Trophoblast cell (in vitro differentiated cells and primary cell): ENCODE data around the gene GJB1.

ENCODE experiments used
- DNase-seq, 2 donors: peaks; one replicate each; pipeline ENCODE4 v3.0.0-alpha.2; 2016
- H2AFZ ChIP-seq: 2 replicates; pipeline ENCODE4 v1.6.1; 2013; ENCODE audit warnings: low read length, moderate library complexity, mild to moderate bottlenecking; ENCODE audit not compliant: insufficient read depth, poor library complexity
- H2AK5ac ChIP-seq: 2 replicates; pipeline ENCODE4 v1.6.1; 2013; ENCODE audit warnings: mild to moderate bottlenecking, low read length
- H2BK120ac ChIP-seq: 2 replicates; pipeline ENCODE4 v1.6.1; 2013; ENCODE audit warnings: low read length, mild to moderate bottlenecking, moderate library complexity; ENCODE audit not compliant: insufficient read depth, poor library complexity
- H2BK12ac ChIP-seq: 2 replicates; pipeline ENCODE4 v1.6.1; 2013; ENCODE audit warnings: mild to moderate bottlenecking, low read length, moderate library complexity
- H2BK5ac ChIP-seq: 2 replicates; pipeline ENCODE4 v1.6.1; 2013; ENCODE audit warnings: low read length, low read depth, moderate library complexity, mild to moderate bottlenecking; ENCODE audit not compliant: poor library complexity
- H3K14ac ChIP-seq: 2 replicates; pipeline ENCODE4 v1.6.1; 2013; ENCODE audit warnings: mild to moderate bottlenecking, low read length
- H3K18ac ChIP-seq: 2 replicates; pipeline ENCODE4 v1.6.1; 2013; ENCODE audit warnings: mild to moderate bottlenecking, low read length
- H3K23ac ChIP-seq: 2 replicates; pipeline ENCODE4 v1.6.1; 2013; ENCODE audit warnings: low read length
- H3K27ac ChIP-seq: 2 replicates; pipeline ENCODE4 v1.5.1; 2013; ENCODE audit warnings: low read depth, mild to moderate bottlenecking, inconsistent platforms, low read length, moderate library complexity
- H3K27me3 ChIP-seq: 2 replicates; pipeline ENCODE4 v1.6.1; 2013; ENCODE audit warnings: inconsistent platforms, mild to moderate bottlenecking, low read length, moderate library complexity; ENCODE audit not compliant: insufficient read depth
- H3K36me3 ChIP-seq, 2 experiments: 1 replicate in 1 of 2; 2 replicates in 1 of 2; pipeline ENCODE4 v1.6.1; 2013; ENCODE audit warnings: low read length in 2 of 2, mild to moderate bottlenecking in 2 of 2, moderate library complexity in 1 of 2; ENCODE audit not compliant: insufficient read depth in 2 of 2, control insufficient read depth in 1 of 2
- H3K4ac ChIP-seq: 2 replicates; pipeline ENCODE4 v1.6.1; 2013; ENCODE audit warnings: low read depth, mild to moderate bottlenecking, low read length, moderate library complexity
- H3K4me1 ChIP-seq, 2 experiments: 1 replicate in 1 of 2; 2 replicates in 1 of 2; pipeline ENCODE4 v1.6.1; 2013; ENCODE audit warnings: low read length in 2 of 2, mild to moderate bottlenecking in 2 of 2, moderate library complexity in 1 of 2; ENCODE audit not compliant: insufficient read depth in 2 of 2, control insufficient read depth in 1 of 2
- H3K4me2 ChIP-seq: 2 replicates; pipeline ENCODE4 v1.6.1; 2013; ENCODE audit warnings: inconsistent platforms, mild to moderate bottlenecking, low read length, moderate library complexity
- H3K4me3 ChIP-seq: 2 replicates; pipeline ENCODE4 v1.5.1; 2013; ENCODE audit warnings: mild to moderate bottlenecking, low read depth, low read length, inconsistent platforms
- H3K79me1 ChIP-seq: one replicate; pipeline ENCODE4 v1.6.1; 2013; ENCODE audit warnings: low read length
- H3K79me2 ChIP-seq: 2 replicates; pipeline ENCODE4 v1.6.1; 2013; ENCODE audit warnings: low read length, mild to moderate bottlenecking; ENCODE audit not compliant: control insufficient read depth, insufficient read depth, poor library complexity
- H3K9ac ChIP-seq: 2 replicates; pipeline ENCODE4 v1.6.1; 2013; ENCODE audit warnings: mild to moderate bottlenecking, low read length
- H3K9me3 ChIP-seq: 2 replicates; pipeline ENCODE4 v1.6.1; 2013; ENCODE audit warnings: low read depth, mild to moderate bottlenecking, control low read depth, inconsistent platforms, low read length; ENCODE audit not compliant: insufficient read depth
- H4K12ac ChIP-seq: 2 replicates; pipeline ENCODE4 v1.6.1; 2013; ENCODE audit warnings: low read depth, mild to moderate bottlenecking, low read length, moderate library complexity
- H4K8ac ChIP-seq: 2 replicates; pipeline ENCODE4 v1.6.1; 2013; ENCODE audit warnings: low read depth, mild to moderate bottlenecking, low read length, moderate library complexity
- H4K91ac ChIP-seq: one replicate; pipeline ENCODE4 v1.6.1; 2013; ENCODE audit warnings: low read depth, mild to moderate bottlenecking, low read length, moderate library complexity
- whole genome bisulfite sequencing: extraction: QIAGEN DNeasy Blood & Tissue Kit; methylation state at CpG from one replicate; pipeline ENCODE4 v1.1.7; 2013; ENCODE audit warnings: missing lambda C conversion rate; ENCODE audit not compliant: insufficient read length, insufficient coverage; ENCODE audit errors: extremely low coverage; 5-methylcytosine and 5-hydroxymethylcytosine counted together

Gene GJB1

GRCh38 chrX:71250841-71251240 lies 27.8 kb downstream of the GJB1 start:
- H2BK12ac ChIP-seq = no peak overlapping the region
- H4K91ac ChIP-seq = no peak overlapping the region
- no peak overlapping the region for H4K8ac ChIP-seq
- H3K4me3 ChIP-seq = no peak overlapping the region
- no peaks in the 10 kb centered on the region for H3K9me3 ChIP-seq
- no peak overlapping the region for H2BK120ac ChIP-seq
- H3K79me2 ChIP-seq = peaks cover 2% of the 10 kb centered on the region
- H3K14ac ChIP-seq = no peak overlapping the region
- H3K79me1 ChIP-seq = peaks cover 9% of the 10 kb centered on the region
- no CpG with 5 or more reads among the region's 9 CpGs for WGBS
- H3K9ac ChIP-seq = no peak overlapping the region
- DNase-seq = no peak
- peaks cover 42 to 47% of the 10 kb centered on the region in 2 experiments for H3K36me3 ChIP-seq
- no peaks in the 10 kb centered on the region for H3K27me3 ChIP-seq
- H2BK5ac ChIP-seq = no peak overlapping the region
- no peak overlapping the region for H3K27ac ChIP-seq
- H3K4me2 ChIP-seq = no peak overlapping the region
- no peak overlapping the region for H2AK5ac ChIP-seq
- H3K4me1 ChIP-seq = peaks cover 6 to 9% of the 10 kb centered on the region in 2 experiments
- no peak overlapping the region for H3K23ac ChIP-seq
- H2AFZ ChIP-seq = no peak overlapping the region
- no peak overlapping the region for H3K4ac ChIP-seq
- H4K12ac ChIP-seq = no peak overlapping the region
- no peak overlapping the region for H3K18ac ChIP-seq

GRCh38 chrX:71251466-71251973 lies 28.5 kb downstream of the GJB1 start:
- H4K12ac ChIP-seq = no peak overlapping the region
- H3K36me3 ChIP-seq = peaks cover 38 to 41% of the 10 kb centered on the region in 2 experiments
- no peaks in the 10 kb centered on the region for H3K9me3 ChIP-seq
- H3K23ac ChIP-seq = no peak overlapping the region
- H3K4ac ChIP-seq = no peak overlapping the region
- peaks cover 9% of the 10 kb centered on the region for H3K79me1 ChIP-seq
- peaks cover 6 to 9% of the 10 kb centered on the region in 2 experiments for H3K4me1 ChIP-seq
- H3K27me3 ChIP-seq = no peaks in the 10 kb centered on the region
- H3K4me3 ChIP-seq = no peak overlapping the region
- H2BK120ac ChIP-seq = no peak overlapping the region
- H4K91ac ChIP-seq = no peak overlapping the region
- no peak overlapping the region for H3K14ac ChIP-seq
- H2BK5ac ChIP-seq = no peak overlapping the region
- no peak overlapping the region for H3K27ac ChIP-seq
- H3K9ac ChIP-seq = no peak overlapping the region
- no peak overlapping the region for H2AFZ ChIP-seq
- H3K4me2 ChIP-seq = peak overlapping the region; percentile 68
- no peak for DNase-seq
- no peak overlapping the region for H4K8ac ChIP-seq
- no peak overlapping the region for H2AK5ac ChIP-seq
- no CpG with 5 or more reads among the region's 8 CpGs for WGBS
- H3K18ac ChIP-seq = no peak overlapping the region
- H3K79me2 ChIP-seq = peaks cover 2% of the 10 kb centered on the region
- no peak overlapping the region for H2BK12ac ChIP-seq

GRCh38 chrX:71252221-71252620 lies 29.2 kb downstream of the GJB1 start:
- H3K27me3 ChIP-seq = no peaks in the 10 kb centered on the region
- H3K4me2 ChIP-seq = peak overlapping the region; percentile 68
- no peak overlapping the region for H4K12ac ChIP-seq
- no peak overlapping the region for H3K23ac ChIP-seq
- H4K91ac ChIP-seq = no peak overlapping the region
- no peak overlapping the region for H3K27ac ChIP-seq
- H2AK5ac ChIP-seq = no peak overlapping the region
- H3K4me3 ChIP-seq = no peak overlapping the region
- H3K14ac ChIP-seq = no peak overlapping the region
- no peak for DNase-seq
- H2AFZ ChIP-seq = no peak overlapping the region
- 100% methylated on average over 1 of the region's 2 CpGs for WGBS
- H3K36me3 ChIP-seq = peaks cover 36% of the 10 kb centered on the region in 2 experiments
- H3K79me1 ChIP-seq = peaks cover 9% of the 10 kb centered on the region
- no peak overlapping the region for H2BK12ac ChIP-seq
- no peak overlapping the region for H4K8ac ChIP-seq
- no peaks in the 10 kb centered on the region for H3K9me3 ChIP-seq
- H3K79me2 ChIP-seq = peaks cover 2% of the 10 kb centered on the region
- H3K9ac ChIP-seq = no peak overlapping the region
- no peak overlapping the region for H3K18ac ChIP-seq
- peaks cover 6 to 9% of the 10 kb centered on the region in 2 experiments for H3K4me1 ChIP-seq
- no peak overlapping the region for H3K4ac ChIP-seq
- H2BK120ac ChIP-seq = no peak overlapping the region
- H2BK5ac ChIP-seq = no peak overlapping the region

GRCh38 chrX:71253253-71254091 lies 30.4 kb downstream of the GJB1 start:
- H4K12ac ChIP-seq = peak overlapping the region; percentile 39
- peak overlapping the region; percentile 79 for H3K4me3 ChIP-seq
- H3K4me2 ChIP-seq = peak overlapping the region; percentile 68
- peak overlapping the region; percentile 58 for H2BK5ac ChIP-seq
- H3K18ac ChIP-seq = peak overlapping the region; percentile 22
- no peaks in the 10 kb centered on the region for H3K27me3 ChIP-seq
- H4K91ac ChIP-seq = peak overlapping the region; percentile 77
- peak overlapping the region; percentile 53 for H3K4ac ChIP-seq
- peak overlapping the region; percentile 15 for H2AK5ac ChIP-seq
- H3K14ac ChIP-seq = peak overlapping the region; percentile 72
- H4K8ac ChIP-seq = peak overlapping the region; percentile 70
- peaks cover 6 to 9% of the 10 kb centered on the region in 2 experiments for H3K4me1 ChIP-seq
- no peak overlapping the region for H2BK12ac ChIP-seq
- peak overlapping the region; percentile 32 for H3K27ac ChIP-seq
- H3K79me2 ChIP-seq = peaks cover 2% of the 10 kb centered on the region
- peak in 1 of 2 donors; percentile 21 for DNase-seq
- peaks cover 24% of the 10 kb centered on the region in 2 experiments for H3K36me3 ChIP-seq
- WGBS = no CpG with 5 or more reads among the region's 35 CpGs
- H3K9ac ChIP-seq = peak overlapping the region; percentile 80
- H2BK120ac ChIP-seq = peak overlapping the region; percentile 30
- H3K9me3 ChIP-seq = no peaks in the 10 kb centered on the region
- H3K23ac ChIP-seq = no peak overlapping the region
- H2AFZ ChIP-seq = peak overlapping the region; percentile 61
- peaks cover 9% of the 10 kb centered on the region for H3K79me1 ChIP-seq
